Sigmoid colon (tissue), 7 donors: ENCODE results near the gene VMAC. TPM values are rescaled to one million over a fixed set of nuclear protein-coding genes. Genes with fewer than 3 reads are reported as not detected.

ENCODE experiments used
- DNase-seq: peaks from one replicate; pipeline ENCODE4 v3.0.0-alpha.2; 2019
- H3K27ac ChIP-seq, 4 donors: fragments of 200-600 bp; sonication (generic); one replicate each; pipeline ENCODE4 v1.5.1; 2016 to 2019; ENCODE audit warnings: mild to moderate bottlenecking in 1 of 4
- H3K27me3 ChIP-seq, 3 donors: fragments of 200-600 bp; sonication (generic); one replicate each; pipeline ENCODE4 v1.5.1; 2019; ENCODE audit warnings: mild to moderate bottlenecking in 1 of 3
- H3K36me3 ChIP-seq, 4 donors: fragments of 200-600 bp; sonication (generic); one replicate each; pipeline ENCODE4 v1.5.1; 2016 to 2019
- H3K4me1 ChIP-seq, 4 donors: fragments of 200-600 bp; sonication (generic); one replicate each; pipeline ENCODE4 v1.5.1; 2017 to 2019
- H3K4me3 ChIP-seq, 4 donors: fragments of 200-600 bp; sonication (generic); one replicate each; pipeline ENCODE4 v1.5.1; 2017 to 2019; ENCODE audit warnings: mild to moderate bottlenecking in 2 of 4, moderate library complexity in 1 of 4
- H3K9me3 ChIP-seq, 4 donors: fragments of 200-600 bp in 3 of 4; sonication (generic) in 3 of 4; one replicate each; pipeline versions ENCODE4 v1.5.1 to v1.6.1; 2013 to 2019
- EP300 ChIP-seq, 4 donors: sonication (generic); formaldehyde crosslinking; IDR thresholded peaks; one replicate each; pipeline ENCODE4 v1.6.1; 2017; ENCODE audit warnings: antibody characterized with exemption in 4 of 4
- POLR2A ChIP-seq, 2 donors: fragments of 450-650 bp; IDR thresholded peaks; one replicate each; pipeline ENCODE4 v1.6.1; 2016; ENCODE audit warnings: antibody characterized with exemption in 2 of 2, mild to moderate bottlenecking in 2 of 2, moderate library complexity in 2 of 2
- POLR2AphosphoS5 ChIP-seq, 4 donors: sonication (generic); formaldehyde crosslinking; IDR thresholded peaks; one replicate each; pipeline ENCODE4 v1.6.1; 2017; ENCODE audit warnings: antibody characterized with exemption in 4 of 4
- WGBS, 2 donors: extraction: QIAGEN DNeasy Blood & Tissue Kit; methylation state at CpG; one replicate each; pipeline ENCODE4 v1.1.7; 2013; 5-methylcytosine and 5-hydroxymethylcytosine counted together
- intact Hi-C: fragments of 100-400 bp; cut with DNase I; formaldehyde crosslinking; loops from one replicate; pipeline ENCODE4 v1.15.1; 2023
- polyA plus RNA-seq, 3 donors: library from polyadenylated mRNA; stranded (reverse); fragments of 200-250 nt; gene quantifications; one replicate each; pipeline ENCODE4 v1.2.3, GENCODE V29; 2013
- total RNA-seq, 4 donors: library from RNA; depleted of rRNA; stranded (reverse); fragments of >200 nt; gene quantifications; one replicate each; pipeline ENCODE4 v1.1.0, GENCODE V29; 2016
- TF ChIP-seq, protein P1 (sequence below), 4 experiments: fragments of 450-650 bp in 3 of 4; fragments of 200-600 bp in 1 of 4; IDR thresholded peaks; one replicate each; pipeline ENCODE4 v1.5.1; 2016 to 2019; ENCODE audit warnings: antibody characterized with exemption in 4 of 4, mild to moderate bottlenecking in 3 of 4, moderate library complexity in 2 of 4
- donor health status: healthy with polysubstance abuse.
- donor health status: Bipolar disorder and iron deficiency.
- donor health status: healthy.

VMAC gene
- total and polyA plus RNA-seq, 7 donors: 1.6 to 14.4 (median 6.4) TPM

DNA sequence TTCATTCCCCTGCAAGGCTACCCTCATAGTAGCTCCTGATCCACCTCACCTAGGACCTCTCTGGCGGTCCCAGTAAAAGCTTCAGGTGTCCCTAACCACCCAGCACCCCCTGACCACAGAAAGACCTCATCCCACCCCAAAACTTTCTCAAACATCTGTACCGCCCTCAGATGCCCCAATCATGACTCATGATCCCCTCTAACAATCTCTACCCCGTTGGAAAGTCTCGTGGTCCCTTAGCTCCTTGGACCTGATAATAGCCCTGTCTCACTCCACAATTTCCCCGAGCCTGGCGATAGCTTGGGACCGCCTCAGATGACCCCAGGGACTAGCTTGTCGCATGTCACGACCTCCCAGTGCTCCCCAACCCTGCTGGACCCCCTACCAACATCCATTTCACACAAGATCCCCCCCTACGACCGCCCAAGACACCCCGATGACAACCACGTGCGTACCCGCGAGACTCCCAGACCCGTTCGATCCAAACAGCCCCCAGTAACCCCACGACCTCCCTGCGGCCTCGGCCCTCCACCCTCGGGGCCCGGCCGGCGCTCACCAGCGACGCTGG lies 1.5 kb upstream of the VMAC start:
- peak overlapping the region; percentile 84 to 94 (median 92) for H3K27ac ChIP-seq
- H3K4me1 ChIP-seq: peaks cover 0 to 34% (median 30%) of the 10 kb centered on the region in 4 donors
- intact Hi-C loops: loop anchor here (1.0 to 5.0 kb wide), 2 partner anchors 74 to 211 kb away; partner anchors contain the start of gene RPL36

GRCh38 chr19:5903624-5904351 lies 884 bp upstream of the VMAC start, which contains the start of gene NDUFA11:
Gene NDUFA11, minus strand, starts transcription at chr19:5903790. Its CDS starts 82 bp downstream, at chr19:5903708.
- intact Hi-C loops: loop anchor here (1.0 to 5.0 kb wide), 2 partner anchors 74 to 211 kb away; partner anchors contain the start of gene RPL36

More for the DNA sequence above, 1.5 kb upstream of the VMAC start:
- Histone ChIP-seq H3K36me3 (peaks cover 0 to 15% (median 0%) of the 10 kb centered on the region in 4 donors), H3K27me3 (no peaks in the 10 kb centered on the region), H3K4me3 (peak overlapping the region; percentile 55 to 91 (median 86)), H3K9me3 (no peaks in the 10 kb centered on the region)
- no peak for DNase-seq
- 1% methylated on average over 27 of the region's 27 CpGs for WGBS, 2 donors
- no peak for TF ChIP-seq POLR2AphosphoS5 (IDR thresholded peaks at IDR 0.05)

GRCh38 chr19:5905114-5905778 lies 574 bp downstream of the VMAC start:
- Histone ChIP-seq H3K36me3 (peaks cover 0 to 28% (median 8%) of the 10 kb centered on the region in 4 donors), H3K27ac (peak overlapping the region; percentile 84 to 94 (median 92)), H3K9me3 (no peaks in the 10 kb centered on the region), H3K27me3 (no peaks in the 10 kb centered on the region), H3K4me3 (peak overlapping the region; percentile 52 to 91 (median 88)), H3K4me1 (peaks cover 0 to 34% (median 30%) of the 10 kb centered on the region in 4 donors)
- 39 to 48% methylated on average over 31 of the region's 31 CpGs for WGBS, 2 donors
- no peak for TF ChIP-seq POLR2AphosphoS5 (IDR thresholded peaks at IDR 0.05)
- TF ChIP-seq, protein P1, sequence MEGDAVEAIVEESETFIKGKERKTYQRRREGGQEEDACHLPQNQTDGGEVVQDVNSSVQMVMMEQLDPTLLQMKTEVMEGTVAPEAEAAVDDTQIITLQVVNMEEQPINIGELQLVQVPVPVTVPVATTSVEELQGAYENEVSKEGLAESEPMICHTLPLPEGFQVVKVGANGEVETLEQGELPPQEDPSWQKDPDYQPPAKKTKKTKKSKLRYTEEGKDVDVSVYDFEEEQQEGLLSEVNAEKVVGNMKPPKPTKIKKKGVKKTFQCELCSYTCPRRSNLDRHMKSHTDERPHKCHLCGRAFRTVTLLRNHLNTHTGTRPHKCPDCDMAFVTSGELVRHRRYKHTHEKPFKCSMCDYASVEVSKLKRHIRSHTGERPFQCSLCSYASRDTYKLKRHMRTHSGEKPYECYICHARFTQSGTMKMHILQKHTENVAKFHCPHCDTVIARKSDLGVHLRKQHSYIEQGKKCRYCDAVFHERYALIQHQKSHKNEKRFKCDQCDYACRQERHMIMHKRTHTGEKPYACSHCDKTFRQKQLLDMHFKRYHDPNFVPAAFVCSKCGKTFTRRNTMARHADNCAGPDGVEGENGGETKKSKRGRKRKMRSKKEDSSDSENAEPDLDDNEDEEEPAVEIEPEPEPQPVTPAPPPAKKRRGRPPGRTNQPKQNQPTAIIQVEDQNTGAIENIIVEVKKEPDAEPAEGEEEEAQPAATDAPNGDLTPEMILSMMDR (IDR thresholded peaks at IDR 0.05): no peak
- no peak for TF ChIP-seq EP300 (IDR thresholded peaks at IDR 0.05)
- no peak for TF ChIP-seq POLR2A (IDR thresholded peaks at IDR 0.05)
- no peak for DNase-seq
- intact Hi-C loops: loop anchor here (5.0 kb wide), 1 partner anchor 37 kb away; no protein-coding TSS in a partner anchor

More at GRCh38 chr19:5903624-5904351, 884 bp upstream of the VMAC start, which contains the start of gene NDUFA11:
- H3K9me3 ChIP-seq: no peaks in the 10 kb centered on the region
- TF ChIP-seq POLR2A (IDR thresholded peaks at IDR 0.05): peak; percentile 76 to 83
- TF ChIP-seq, protein P1 (IDR thresholded peaks at IDR 0.05): no peak
- TF ChIP-seq POLR2AphosphoS5 (IDR thresholded peaks at IDR 0.05): peak; percentile 91 to 95 (median 94)
- peak in 1 of 4 donors; percentile 63 for TF ChIP-seq EP300 (IDR thresholded peaks at IDR 0.05)
- peak within 1 kb of the TSS; percentile 81 to 91 (median 90) for H3K4me3 ChIP-seq
- H3K4me1 ChIP-seq: peaks cover 0 to 34% (median 30%) of the 10 kb centered on the region in 4 donors
- DNase-seq: peak; percentile 100
- WGBS, 2 donors: 0% methylated on average over 57 of the region's 57 CpGs
- H3K36me3 ChIP-seq: peaks cover 0 to 17% (median under 1%) of the 10 kb centered on the region in 4 donors
- no peaks in the 10 kb centered on the region for H3K27me3 ChIP-seq
- peak within 1 kb of the TSS; percentile 84 to 94 (median 92) for H3K27ac ChIP-seq

DNA sequence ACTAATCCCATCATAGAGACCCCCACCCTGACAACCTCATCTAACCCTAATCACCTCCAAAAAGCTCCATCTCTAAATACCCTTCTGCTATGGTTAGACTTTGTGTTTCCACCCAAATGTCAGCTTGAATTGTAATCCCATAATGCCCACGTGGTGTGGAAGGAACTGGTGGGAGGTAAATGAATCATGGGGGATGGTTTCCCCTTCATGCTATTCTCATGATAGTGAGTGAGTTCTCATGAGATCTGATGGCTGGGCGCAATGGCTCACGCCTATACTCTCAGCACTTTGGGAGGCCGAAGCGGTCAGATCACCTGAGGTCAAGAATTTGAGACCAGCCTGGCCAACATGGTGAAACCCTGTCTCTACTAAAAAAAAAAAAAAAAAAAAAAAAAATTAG lies 2.6 kb downstream of the VMAC start:
- no peaks in the 10 kb centered on the region for H3K27me3 ChIP-seq
- intact Hi-C loops: loop anchor here (5.0 kb wide), 1 partner anchor 35 kb away; no protein-coding TSS in a partner anchor
- DNase-seq: no peak
- H3K9me3 ChIP-seq: no peaks in the 10 kb centered on the region
- no peak overlapping the region for H3K4me3 ChIP-seq
- TF ChIP-seq POLR2AphosphoS5 (IDR thresholded peaks at IDR 0.05) (no peak), POLR2A (IDR thresholded peaks at IDR 0.05) (no peak), EP300 (IDR thresholded peaks at IDR 0.05) (no peak)
- TF ChIP-seq, protein P1 (IDR thresholded peaks at IDR 0.05): no peak
- H3K36me3 ChIP-seq: peaks cover 0 to 17% (median 8%) of the 10 kb centered on the region in 4 donors
- no peak overlapping the region for H3K27ac ChIP-seq
- 69 to 89% methylated on average over 5 of the region's 5 CpGs for WGBS, 2 donors
- peaks cover 0 to 28% (median 24%) of the 10 kb centered on the region in 4 donors for H3K4me1 ChIP-seq
